Tibial nerve (tissue), 3 donors: ENCODE data around the gene TBX5.

ENCODE experiments used
- CTCF ChIP-seq, 5 experiments: fragments of 200-600 bp in 3 of 5; fragments of 450-650 bp in 2 of 5; sonication (generic) in 3 of 5; IDR thresholded peaks; one replicate each; pipeline ENCODE4 v1.5.1; 2016 to 2019; ENCODE audit warnings: antibody characterized with exemption in 5 of 5, mild to moderate bottlenecking in 3 of 5, moderate library complexity in 2 of 5
- POLR2A ChIP-seq, 2 donors: fragments of 450-650 bp; IDR thresholded peaks; one replicate each; pipeline ENCODE4 v1.6.1; 2017; ENCODE audit warnings: antibody characterized with exemption in 2 of 2, mild to moderate bottlenecking in 2 of 2, moderate library complexity in 2 of 2

GRCh38 chr12:114368685-114369452 is 37.1 kb downstream of the TBX5 start:
- TF ChIP-seq CTCF (IDR thresholded peaks at IDR 0.05) (no peak), POLR2A (IDR thresholded peaks at IDR 0.05) (no peak)
